ENCODE results near the gene RBMS1.

GRCh38 chr2:160371251-160372009 is 122.2 kb downstream of the RBMS1 start:
- TF ChIP-seq, protein P1, sequence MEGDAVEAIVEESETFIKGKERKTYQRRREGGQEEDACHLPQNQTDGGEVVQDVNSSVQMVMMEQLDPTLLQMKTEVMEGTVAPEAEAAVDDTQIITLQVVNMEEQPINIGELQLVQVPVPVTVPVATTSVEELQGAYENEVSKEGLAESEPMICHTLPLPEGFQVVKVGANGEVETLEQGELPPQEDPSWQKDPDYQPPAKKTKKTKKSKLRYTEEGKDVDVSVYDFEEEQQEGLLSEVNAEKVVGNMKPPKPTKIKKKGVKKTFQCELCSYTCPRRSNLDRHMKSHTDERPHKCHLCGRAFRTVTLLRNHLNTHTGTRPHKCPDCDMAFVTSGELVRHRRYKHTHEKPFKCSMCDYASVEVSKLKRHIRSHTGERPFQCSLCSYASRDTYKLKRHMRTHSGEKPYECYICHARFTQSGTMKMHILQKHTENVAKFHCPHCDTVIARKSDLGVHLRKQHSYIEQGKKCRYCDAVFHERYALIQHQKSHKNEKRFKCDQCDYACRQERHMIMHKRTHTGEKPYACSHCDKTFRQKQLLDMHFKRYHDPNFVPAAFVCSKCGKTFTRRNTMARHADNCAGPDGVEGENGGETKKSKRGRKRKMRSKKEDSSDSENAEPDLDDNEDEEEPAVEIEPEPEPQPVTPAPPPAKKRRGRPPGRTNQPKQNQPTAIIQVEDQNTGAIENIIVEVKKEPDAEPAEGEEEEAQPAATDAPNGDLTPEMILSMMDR (IDR thresholded peaks at IDR 0.05; ENCODE audit: low read depth, low read length, poor library complexity, severe bottlenecking) = no peak
- no peak for TF ChIP-seq EZH2phosphoT487 (IDR thresholded peaks at IDR 0.05; ENCODE audit: borderline replicate concordance, low read length)

Measured in DOHH2 (cell line).